Esophagus muscularis mucosa (tissue), 3 donors: ENCODE data around the gene SPTA1.

ENCODE experiments used
- CTCF ChIP-seq, 3 experiments: fragments of 200-600 bp in 2 of 3; fragments of 450-650 bp in 1 of 3; sonication (generic) in 2 of 3; IDR thresholded peaks; one replicate each; pipeline ENCODE4 v1.5.1; 2017 to 2019; ENCODE audit warnings: antibody characterized with exemption in 3 of 3, mild to moderate bottlenecking in 2 of 3, moderate library complexity in 1 of 3
- POLR2A ChIP-seq: fragments of 450-650 bp; IDR thresholded peaks from one replicate; pipeline ENCODE4 v1.6.1; 2017; ENCODE audit warnings: antibody characterized with exemption, moderate library complexity, mild to moderate bottlenecking, low read depth

GRCh38 chr1:158646465-158646864 lies 40.0 kb downstream of the SPTA1 start:
- TF ChIP-seq CTCF (IDR thresholded peaks at IDR 0.05) (no peak), POLR2A (no peak)
